HG03045 (cell line): ENCODE results near the gene SERPINB13.

Source experiments
- ATAC-seq: cut with Tn5 transposase; IDR thresholded peaks from one replicate; pipeline ENCODE4 v1.9.1; 2021; ENCODE audit warnings: mild to moderate bottlenecking, moderate library complexity; ENCODE audit not compliant: unreplicated experiment

The SERPINB13 gene

GRCh38 chr18:63586966-63587365, at the start of gene SERPINB13:
Gene SERPINB13, plus strand, starts transcription at chr18:63587343. Its CDS starts 1,325 bp downstream, at chr18:63588668.
- ATAC-seq = no peak

GRCh38 chr18:63539904-63540510, 47.1 kb upstream of the SERPINB13 start:
- no peak for ATAC-seq

GRCh38 chr18:63542069-63542468, 45.1 kb upstream of the SERPINB13 start, which contains the start of gene SERPINB12:
Gene SERPINB12, plus strand, starts transcription at chr18:63542369. Its CDS starts 13,791 bp downstream, at chr18:63556160.
- ATAC-seq = no peak

- no peak for ATAC-seq
These were observed 43.1 kb upstream of the SERPINB13 start for GRCh38 chr18:63544017-63544416.

- ATAC-seq = no peak
These were observed 42.1 kb upstream of the SERPINB13 start for GRCh38 chr18:63545000-63545399.

GRCh38 chr18:63550068-63550467, 37.1 kb upstream of the SERPINB13 start:
- no peak for ATAC-seq

- ATAC-seq = no peak
These were observed 35.4 kb upstream of the SERPINB13 start for GRCh38 chr18:63551769-63552168.

- no peak for ATAC-seq
These were observed 34.6 kb upstream of the SERPINB13 start for GRCh38 chr18:63552581-63552980.

- no peak for ATAC-seq
These were observed 34.1 kb upstream of the SERPINB13 start for GRCh38 chr18:63553081-63553480.

GRCh38 chr18:63559567-63560491, 27.3 kb upstream of the SERPINB13 start:
- ATAC-seq = no peak

- ATAC-seq = peak; percentile 81
These were observed 24.9 kb upstream of the SERPINB13 start for GRCh38 chr18:63562284-63562683.

GRCh38 chr18:63564021-63564420, 23.1 kb upstream of the SERPINB13 start:
- no peak for ATAC-seq

GRCh38 chr18:63564561-63564960, 22.6 kb upstream of the SERPINB13 start:
- no peak for ATAC-seq

GRCh38 chr18:63567276-63567675, 19.9 kb upstream of the SERPINB13 start:
- ATAC-seq = no peak

GRCh38 chr18:63567825-63568224, 19.3 kb upstream of the SERPINB13 start:
- ATAC-seq = no peak

- ATAC-seq = no peak
These were observed 16.4 kb upstream of the SERPINB13 start for GRCh38 chr18:63570721-63571120.

GRCh38 chr18:63575681-63576080, 11.5 kb upstream of the SERPINB13 start:
- ATAC-seq = no peak

- ATAC-seq = no peak
These were observed 8.7 kb upstream of the SERPINB13 start for GRCh38 chr18:63578357-63578958.

- no peak for ATAC-seq
These were observed 7.5 kb upstream of the SERPINB13 start for GRCh38 chr18:63579616-63580015.

- no peak for ATAC-seq
These were observed 1.2 kb upstream of the SERPINB13 start for GRCh38 chr18:63585988-63586387.

- ATAC-seq = no peak
These were observed 712 bp upstream of the SERPINB13 start for GRCh38 chr18:63586431-63586830.

- ATAC-seq = no peak
These were observed 1.8 kb downstream of the SERPINB13 start for GRCh38 chr18:63588909-63589308.
